Gastrocnemius medialis (tissue), 4 donors: ENCODE results near the gene ANKRD31. TPM values are rescaled to one million over a fixed set of nuclear protein-coding genes. Genes with fewer than 3 reads are reported as not detected.
"Not testable (repeated sequence)": the region's sequence is repeated elsewhere in the genome, so short reads cannot be mapped to it uniquely, and the experiment has no call there.

ENCODE experiments used
- ATAC-seq, 2 donors: fragments of 150-250 bp; one replicate each; pipeline ENCODE4 v1.9.1; 2016
- DNase-seq, 2 donors: peaks; one replicate each; pipeline ENCODE4 v3.0.0-alpha.2; 2019
- H3K27ac ChIP-seq, 4 donors: fragments of 200-600 bp; sonication (generic); 1 replicate in 1 of 4; 2 replicates in 3 of 4; pipeline ENCODE4 v1.5.1; 2016 to 2018; ENCODE audit warnings: mild to moderate bottlenecking in 2 of 4, moderate library complexity in 1 of 4
- H3K27me3 ChIP-seq, 3 donors: fragments of 200-600 bp; sonication (generic) in 2 of 3; 1 replicate in 1 of 3; 2 replicates in 2 of 3; pipeline versions ENCODE4 v1.5.1 to v1.6.0; 2016 to 2019; ENCODE audit warnings: mild to moderate bottlenecking in 1 of 3, moderate library complexity in 1 of 3
- H3K36me3 ChIP-seq, 2 donors: fragments of 200-600 bp; sonication (generic) in 1 of 2; one replicate each; pipeline ENCODE4 v1.5.1; 2017 to 2018
- H3K4me1 ChIP-seq, 2 donors: fragments of 200-600 bp; sonication (generic) in 1 of 2; one replicate each; pipeline ENCODE4 v1.5.1; 2016 to 2017; ENCODE audit warnings: mild to moderate bottlenecking in 2 of 2
- H3K4me3 ChIP-seq, 4 donors: fragments of 200-600 bp; sonication (generic) in 3 of 4; 1 replicate in 1 of 4; 2 replicates in 3 of 4; pipeline ENCODE4 v1.5.1; 2016 to 2019; ENCODE audit warnings: mild to moderate bottlenecking in 2 of 4
- H3K9me3 ChIP-seq, 3 donors: fragments of 200-600 bp; sonication (generic) in 2 of 3; 1 replicate in 1 of 3; 2 replicates in 2 of 3; pipeline ENCODE4 v1.5.1; 2016 to 2019
- CTCF ChIP-seq, 5 experiments: fragments of 450-650 bp in 3 of 5; fragments of 200-600 bp in 2 of 5; sonication (generic) in 2 of 5; IDR thresholded peaks in 4 of 5; conservative IDR thresholded peaks in 1 of 5; 1 replicate in 4 of 5; 2 replicates in 1 of 5; pipeline ENCODE4 v1.5.1; 2016 to 2019; ENCODE audit warnings: antibody characterized with exemption in 5 of 5, mild to moderate bottlenecking in 3 of 5, moderate library complexity in 3 of 5
- POLR2A ChIP-seq, 2 donors: fragments of 450-650 bp; IDR thresholded peaks; one replicate each; pipeline ENCODE4 v1.6.1; 2017; ENCODE audit warnings: antibody characterized with exemption in 2 of 2, mild to moderate bottlenecking in 2 of 2, moderate library complexity in 2 of 2
- in situ Hi-C, 4 donors: fragments of 200-750 bp; cut with MboI; loops; one replicate each; pipeline versions ENCODE4 v1.15.0 to v1.8.0; 2017; ENCODE audit warnings: low sequenced_read_pairs in 4 of 4
- intact Hi-C: fragments of 100-400 bp; cut with DNase I; formaldehyde crosslinking; loops from one replicate; pipeline ENCODE4 v1.15.1; 2023; ENCODE audit warnings: low total_unique reads
- total RNA-seq, 4 donors: library from RNA; depleted of rRNA; stranded (reverse); fragments of >200 nt; gene quantifications; one replicate each; pipeline versions ENCODE4 v1.1.0 to v1.2.3, GENCODE V29; 2016

ANKRD31 gene
- total RNA-seq, 4 donors from 2014 or later, result 0.03 TPM; not detected in 3

- Histone ChIP-seq H3K27me3 (no peaks in the 10 kb centered on the region), H3K36me3 (no peaks in the 10 kb centered on the region), H3K27ac (no peak overlapping the region), H3K9me3 (no peaks in the 10 kb centered on the region), H3K4me3 (no peak overlapping the region), H3K4me1 (peaks cover 5 to 6% of the 10 kb centered on the region in 2 donors)
- intact Hi-C loops, result loop anchor here (1.0 to 2.0 kb wide), 3 partner anchors 101 to 445 kb away; partner anchors contain the start of gene HMGCR
- DNase-seq (no peak), ATAC-seq (no peak)
- TF ChIP-seq CTCF (IDR thresholded peaks at IDR 0.05 in 4 of 5, conservative IDR thresholded peaks at IDR 0.05 in 1 of 5) (no peak), POLR2A (IDR thresholded peaks at IDR 0.05) (no peak)
- in situ Hi-C loops, result loop anchor here (10.0 to 25.0 kb wide), 4 partner anchors 109 to 452 kb away; no protein-coding TSS in a partner anchor
Observed at GRCh38 chr5:75235711-75236110, 967 bp downstream of the ANKRD31 start.

GRCh38 chr5:75234251-75234650 lies 2.4 kb downstream of the ANKRD31 start:
- no peak overlapping the region for H3K4me3 ChIP-seq
- in situ Hi-C loops (loop anchor here (10.0 to 25.0 kb wide), 4 partner anchors 111 to 453 kb away; no protein-coding TSS in a partner anchor), intact Hi-C loops (no loop called here)
- H3K27ac ChIP-seq, result no peak overlapping the region
- no peaks in the 10 kb centered on the region for H3K27me3 ChIP-seq
- no peaks in the 10 kb centered on the region for H3K9me3 ChIP-seq
- DNase-seq (no peak), ATAC-seq (no peak)
- H3K36me3 ChIP-seq, result no peaks in the 10 kb centered on the region
- no peak for TF ChIP-seq CTCF (IDR thresholded peaks at IDR 0.05 in 4 of 5, conservative IDR thresholded peaks at IDR 0.05 in 1 of 5)
- no peak for TF ChIP-seq POLR2A (IDR thresholded peaks at IDR 0.05)
- peaks cover 5 to 6% of the 10 kb centered on the region in 2 donors for H3K4me1 ChIP-seq

DNA sequence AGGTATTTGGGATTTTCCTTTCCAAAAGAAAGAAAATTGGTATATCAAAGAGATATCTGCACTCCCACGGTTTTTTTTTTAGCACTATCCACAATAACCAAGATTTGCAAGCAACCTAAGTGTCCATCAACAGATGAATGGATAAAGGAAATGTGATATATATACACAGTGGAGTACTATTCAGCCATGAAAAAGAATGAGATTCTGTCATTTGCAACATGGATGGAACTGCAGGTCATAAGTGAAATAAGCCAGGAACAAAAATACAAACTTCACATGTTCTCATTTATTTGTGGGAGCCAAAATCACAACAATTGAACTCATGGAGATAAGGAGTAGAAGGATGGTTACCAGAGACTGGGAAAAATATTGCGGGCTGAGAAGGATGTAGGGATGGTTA lies 9.8 kb downstream of the ANKRD31 start:
- Histone ChIP-seq H3K36me3 (no peaks in the 10 kb centered on the region), H3K4me1 (no peaks in the 10 kb centered on the region), H3K4me3 (no peak overlapping the region), H3K27ac (no peak overlapping the region), H3K9me3 (no peaks in the 10 kb centered on the region), H3K27me3 (no peaks in the 10 kb centered on the region)
- ATAC-seq, result no peak
- DNase-seq, result no peak
- no peak for TF ChIP-seq POLR2A (IDR thresholded peaks at IDR 0.05)
- TF ChIP-seq CTCF (IDR thresholded peaks at IDR 0.05 in 4 of 5, conservative IDR thresholded peaks at IDR 0.05 in 1 of 5), result no peak
- intact Hi-C loops (no loop called here), in situ Hi-C loops (loop anchor here in 2 of 4 donors (25.0 kb wide), 2 partner anchors 435 to 460 kb away; no protein-coding TSS in a partner anchor)

DNA sequence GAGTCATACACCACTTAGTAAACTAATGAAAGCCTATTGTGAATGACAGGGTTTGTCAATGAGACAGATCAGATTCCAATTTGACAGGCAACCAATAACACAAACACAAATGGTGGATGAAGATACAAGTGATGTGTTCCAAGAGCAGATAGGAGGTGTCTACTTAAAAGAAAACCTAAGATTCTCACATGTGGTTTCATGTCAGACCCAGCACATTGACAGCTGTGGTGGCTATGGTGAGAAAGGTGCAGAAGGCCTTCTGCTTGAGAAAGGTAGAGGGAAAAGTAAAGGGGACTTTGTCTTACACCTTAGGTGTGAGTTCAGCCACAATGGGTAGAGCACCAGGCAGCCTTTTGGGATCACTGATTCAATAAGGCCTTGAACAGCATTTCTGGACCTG lies 11.2 kb downstream of the ANKRD31 start:
- H3K27ac ChIP-seq, result no peak overlapping the region
- no peak for ATAC-seq
- no peaks in the 10 kb centered on the region for H3K9me3 ChIP-seq
- no peak overlapping the region for H3K4me3 ChIP-seq
- H3K27me3 ChIP-seq, result no peaks in the 10 kb centered on the region
- H3K36me3 ChIP-seq, result no peaks in the 10 kb centered on the region
- H3K4me1 ChIP-seq, result no peaks in the 10 kb centered on the region
- DNase-seq, result no peak
- intact Hi-C loops (no loop called here), in situ Hi-C loops (loop anchor here in 2 of 4 donors (25.0 kb wide), 2 partner anchors 437 to 462 kb away; no protein-coding TSS in a partner anchor)
- TF ChIP-seq CTCF (IDR thresholded peaks at IDR 0.05 in 4 of 5, conservative IDR thresholded peaks at IDR 0.05 in 1 of 5) (no peak), POLR2A (IDR thresholded peaks at IDR 0.05) (no peak)

DNA sequence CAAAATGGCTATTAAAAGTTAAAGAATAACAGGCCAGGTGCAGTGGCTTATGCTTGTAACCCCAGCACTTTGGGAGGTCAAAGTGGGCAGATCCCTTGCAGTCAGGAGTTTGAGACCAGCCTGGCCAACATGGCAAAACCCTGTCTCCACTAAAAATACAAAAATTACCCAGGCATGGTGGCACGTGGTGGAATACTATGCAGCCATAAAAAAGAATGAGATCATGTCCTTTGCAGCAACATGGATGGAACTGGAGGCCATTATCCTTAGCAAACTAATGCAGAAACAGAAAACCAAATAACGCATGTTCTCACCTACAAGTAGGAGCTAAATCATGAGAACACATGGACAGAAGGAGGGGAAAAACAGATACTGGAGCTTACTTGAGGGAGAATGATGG lies 15.9 kb downstream of the ANKRD31 start:
- DNase-seq, H3K4me1 ChIP-seq, H3K27ac ChIP-seq, intact Hi-C loops, H3K4me3 ChIP-seq, H3K36me3 ChIP-seq, ATAC-seq, H3K9me3 ChIP-seq, H3K27me3 ChIP-seq, in situ Hi-C loops: not testable (repeated sequence)
